NCI-H526 (cell line): Measurements from ENCODE around the gene TSPAN3.

ENCODE experiments used
- DNase-seq, 2 experiments: peaks; one replicate each; lab custom pipeline; 2025; lab: John Stamatoyannopoulos, UW

TSPAN3 gene

GRCh38 chr15:77070495-77071304 is at the start of gene TSPAN3:
TSPAN3 (minus strand) TSS chr15:77071109; CDS start chr15:77070954, 155 bp downstream.
- peak; percentile 80 to 98 for DNase-seq

GRCh38 chr15:77120576-77120975 is 49.7 kb upstream of the TSPAN3 start:
- DNase-seq: peak in 1 of 2 experiments; percentile 8

GRCh38 chr15:77119446-77119845 is 48.5 kb upstream of the TSPAN3 start:
- no peak for DNase-seq

GRCh38 chr15:77118882-77119321 is 48.0 kb upstream of the TSPAN3 start:
- DNase-seq: peak; percentile 35 to 77

- no peak for DNase-seq
Measured at GRCh38 chr15:77115179-77115578, 44.3 kb upstream of the TSPAN3 start.

- no peak for DNase-seq
Measured at GRCh38 chr15:77112838-77113504, 42.1 kb upstream of the TSPAN3 start.

- peak in 1 of 2 experiments; percentile 31 for DNase-seq
Measured at GRCh38 chr15:77111789-77112188, 40.9 kb upstream of the TSPAN3 start.

GRCh38 chr15:77107531-77108355 is 36.8 kb upstream of the TSPAN3 start:
- peak; percentile 75 to 86 for DNase-seq

- DNase-seq: no peak
Measured at GRCh38 chr15:77107068-77107467, 36.2 kb upstream of the TSPAN3 start.

- DNase-seq: no peak
Measured at GRCh38 chr15:77104155-77104554, 33.2 kb upstream of the TSPAN3 start.

- no peak for DNase-seq
Measured at GRCh38 chr15:77099741-77100463, 29.0 kb upstream of the TSPAN3 start.

- no peak for DNase-seq
Measured at GRCh38 chr15:77098572-77098971, 27.7 kb upstream of the TSPAN3 start.

- DNase-seq: no peak
Measured at GRCh38 chr15:77097921-77098320, 27.0 kb upstream of the TSPAN3 start.

GRCh38 chr15:77097248-77097721 is 26.4 kb upstream of the TSPAN3 start:
- DNase-seq: no peak

GRCh38 chr15:77096541-77096940 is 25.6 kb upstream of the TSPAN3 start:
- no peak for DNase-seq

GRCh38 chr15:77096138-77096537 is 25.2 kb upstream of the TSPAN3 start:
- no peak for DNase-seq

GRCh38 chr15:77094397-77095030 is 23.6 kb upstream of the TSPAN3 start:
- no peak for DNase-seq

GRCh38 chr15:77093436-77093835 is 22.5 kb upstream of the TSPAN3 start:
- DNase-seq: no peak

- DNase-seq: no peak
Measured at GRCh38 chr15:77091097-77091496, 20.2 kb upstream of the TSPAN3 start.

GRCh38 chr15:77087213-77087612 is 16.3 kb upstream of the TSPAN3 start:
- no peak for DNase-seq

GRCh38 chr15:77085297-77085696 is 14.4 kb upstream of the TSPAN3 start:
- no peak for DNase-seq
